Endothelial cell of umbilical vein (primary cell): ENCODE results near the gene LMAN2L. TPM values are rescaled to one million over a fixed set of nuclear protein-coding genes. Genes with fewer than 3 reads are reported as not detected.

Experiments
- BruUV-seq: library from RNA; stranded (reverse); fragments of 400-500 nt; replicated peaks from 2 replicates; lab custom pipeline; 2021; lab: Mats Ljungman, UMichigan
- CTCF ChIA-PET: fragments of 300-600, 350-600 bp; sonication (Branson Sonifier 250); formaldehyde crosslinking; loops from one replicate; lab custom pipeline; 2021; ENCODE audit warnings: antibody characterized with exemption, inconsistent platforms; lab: Charles Lee
- POLR2A ChIA-PET: fragments of 300-600, 350-600 bp; sonication (Branson Sonifier 250); formaldehyde crosslinking; loops from one replicate; lab custom pipeline; 2021; ENCODE audit warnings: antibody characterized with exemption, inconsistent platforms; lab: Charles Lee
- DNase-seq: peaks from one replicate; pipeline ENCODE4 v3.0.0-alpha.2; 2011; ENCODE audit warnings: low read depth, low spot score
- FAIRE-seq: peaks from 2 replicates; lab custom pipeline; 2011; peaks lifted over from hg19 to GRCh38; lab: Jason Lieb, UNC
- H2AFZ ChIP-seq: 2 replicates; pipeline ENCODE4 v1.6.0; 2012; ENCODE audit warnings: low read depth, low read length, control low read depth, inconsistent platforms
- H3K27ac ChIP-seq: 2 replicates; pipeline ENCODE4 v1.5.1; 2011; ENCODE audit warnings: low read depth, mild to moderate bottlenecking, control low read depth, low read length, moderate library complexity; ENCODE audit not compliant: insufficient read depth
- H3K27me3 ChIP-seq, 2 experiments: 2 replicates each; pipeline versions ENCODE4 v1.6.0 to v1.6.1; 2011; ENCODE audit warnings: low read length in 2 of 2, mixed read lengths in 1 of 2; ENCODE audit not compliant: control insufficient read depth in 2 of 2, insufficient read depth in 2 of 2
- H3K36me3 ChIP-seq, 2 experiments: 2 replicates in 1 of 2; 3 replicates in 1 of 2; pipeline ENCODE4 v1.5.1; 2011; ENCODE audit warnings: low read length in 2 of 2, mild to moderate bottlenecking in 1 of 2, moderate library complexity in 1 of 2; ENCODE audit not compliant: control insufficient read depth in 2 of 2, insufficient read depth in 2 of 2; ENCODE audit errors: extremely low read depth in 1 of 2
- H3K4me1 ChIP-seq: 3 replicates; pipeline ENCODE4 v1.5.1; 2011; ENCODE audit warnings: mild to moderate bottlenecking, low read length; ENCODE audit not compliant: control insufficient read depth, insufficient read depth; ENCODE audit errors: extremely low read depth
- H3K4me2 ChIP-seq: 2 replicates; pipeline ENCODE4 v1.6.1; 2011; ENCODE audit warnings: low read length, control low read depth, mixed read lengths; ENCODE audit not compliant: insufficient read depth
- H3K4me3 ChIP-seq, 3 experiments: fragments of 200-600 bp in 1 of 3; sonication (generic), shearing (Covaris generic) in 1 of 3; replicated peaks in 1 of 3; 2 replicates each; pipeline ENCODE4 v1.5.1; 2011 to 2016; ENCODE audit warnings: control low read depth in 3 of 3, low read length in 3 of 3, mild to moderate bottlenecking in 2 of 3, inconsistent platforms in 1 of 3, low read depth in 1 of 3, moderate library complexity in 1 of 3; ENCODE audit not compliant: insufficient read depth in 1 of 3
- H3K79me2 ChIP-seq: 2 replicates; pipeline ENCODE4 v1.6.0; 2012; ENCODE audit warnings: low read length, inconsistent platforms; ENCODE audit not compliant: control insufficient read depth, insufficient read depth
- H3K9ac ChIP-seq: replicated peaks from 2 replicates; pipeline ENCODE3; 2011; ENCODE audit warnings: low read length, control low read depth; ENCODE audit not compliant: insufficient read depth; ENCODE audit errors: extremely low read depth
- H3K9me1 ChIP-seq: replicated peaks from 3 replicates; pipeline ENCODE4 v1.6.0; 2011; ENCODE audit warnings: mild to moderate bottlenecking, low read length; ENCODE audit not compliant: control insufficient read depth, insufficient read depth; ENCODE audit errors: extremely low read depth
- H3K9me3 ChIP-seq: replicated peaks from 2 replicates; pipeline ENCODE4 v1.5.1; 2012; ENCODE audit warnings: low read length, inconsistent platforms; ENCODE audit not compliant: control insufficient read depth, insufficient read depth
- H4K20me1 ChIP-seq: replicated peaks from 2 replicates; pipeline ENCODE3; 2011; ENCODE audit warnings: mild to moderate bottlenecking, low read length; ENCODE audit not compliant: control insufficient read depth, insufficient read depth; ENCODE audit errors: extremely low read depth
- CTCF ChIP-seq, 2 donors: IDR thresholded peaks; 1 replicate in 1 of 2; 2 replicates in 1 of 2; pipeline ENCODE4 v1.5.1; 2011; ENCODE audit warnings: low read length in 2 of 2, mild to moderate bottlenecking in 2 of 2, moderate library complexity in 2 of 2, control low read depth in 1 of 2, inconsistent platforms in 1 of 2, low read depth in 1 of 2; ENCODE audit not compliant: insufficient read depth in 1 of 2; ENCODE audit errors: extremely low read depth in 1 of 2
- EZH2 ChIP-seq: IDR thresholded peaks from 2 replicates; pipeline ENCODE4 v1.6.1; 2012; ENCODE audit warnings: borderline replicate concordance, low read depth, mild to moderate bottlenecking, moderate library complexity, low read length, inconsistent platforms; ENCODE audit not compliant: severe bottlenecking
- FOS ChIP-seq: IDR thresholded peaks from 2 replicates; pipeline ENCODE4 v1.6.1; 2011; ENCODE audit warnings: mild to moderate bottlenecking, low read length, moderate library complexity, borderline replicate concordance; ENCODE audit not compliant: insufficient read depth
- GATA2 ChIP-seq: IDR thresholded peaks from 2 replicates; pipeline ENCODE4 v1.7.0; 2011; ENCODE audit warnings: low read depth, mild to moderate bottlenecking, moderate library complexity, mixed read lengths, low read length; ENCODE audit not compliant: insufficient read length, insufficient read depth
- JUN ChIP-seq: IDR thresholded peaks from 2 replicates; pipeline ENCODE4 v1.6.1; 2011; ENCODE audit warnings: borderline replicate concordance, low read depth; ENCODE audit not compliant: insufficient read length, insufficient read depth
- MAX ChIP-seq: IDR thresholded peaks from 2 replicates; pipeline ENCODE4 v1.6.1; 2011; ENCODE audit not compliant: insufficient read depth, insufficient read length
- MYC ChIP-seq: IDR thresholded peaks from one replicate; pipeline ENCODE4 v1.6.1; 2011; ENCODE audit warnings: mild to moderate bottlenecking, low read depth, low read length
- POLR2A ChIP-seq: IDR thresholded peaks from 2 replicates; pipeline ENCODE4 v1.6.1; 2012; ENCODE audit warnings: low read depth, mild to moderate bottlenecking, control low read depth, low read length
- POLR2AphosphoS5 ChIP-seq: IDR thresholded peaks from 2 replicates; pipeline ENCODE4 v1.6.1; 2012; ENCODE audit warnings: low read depth, mild to moderate bottlenecking, control low read depth, low read length, moderate library complexity; ENCODE audit not compliant: insufficient read depth
- dilution Hi-C: fragments of 300-500 bp; cut with MboI; formaldehyde crosslinking; loops from one replicate; pipeline ENCODE4 v1.15.0; 2019; ENCODE audit warnings: low sequenced_read_pairs; ENCODE audit not compliant: extremely low pct_ligation_motif_present
- intact Hi-C: fragments of 100-400 bp; cut with micrococcal nuclease; formaldehyde crosslinking; loops from one replicate; pipeline ENCODE4 v1.10.0; 2022
- polyA plus RNA-seq, 4 experiments: library from polyadenylated mRNA; depleted of rRNA in 3 of 4; stranded (reverse) in 3 of 4; unstranded in 1 of 4; fragments of >200 nt; gene quantifications; 2 replicates each; pipeline versions ENCODE4 v1.2.1 to v1.2.3, GENCODE V29; 2011 to 2012; ENCODE audit warnings: missing spikeins in 1 of 4
- total RNA-seq: library from RNA; stranded (reverse); gene quantifications from 2 replicates; pipeline ENCODE4 v1.2.3, GENCODE V29; 2021

The LMAN2L gene
- total and polyA plus RNA-seq, 2 donors (not counting 3 experiments of a cell fraction or from before 2014, with no cell fraction given): 15.4 to 20.5 TPM

GRCh38 chr2:96788442-96789244, 48.8 kb upstream of the LMAN2L start:
- Histone ChIP-seq H3K4me2 (no peak overlapping the region), H3K9me3 (no peaks in the 10 kb centered on the region), H3K27me3 (no peaks in the 10 kb centered on the region), H3K27ac (no peak overlapping the region), H2AFZ (no peak overlapping the region), H4K20me1 (no peaks in the 10 kb centered on the region), H3K79me2 (no peaks in the 10 kb centered on the region), H3K4me1 (peaks cover 9% of the 10 kb centered on the region), H3K4me3 (no peak overlapping the region), H3K9ac (no peak overlapping the region), H3K36me3 (no peaks in the 10 kb centered on the region), H3K9me1 (no peaks in the 10 kb centered on the region)
- ChIA-PET POLR2A (interaction anchor here (0.7 kb wide), 1 partner anchor 115 kb away, joined by 4 read pairs; no protein-coding TSS in a partner anchor), CTCF (interaction anchor here (1.0 kb wide), 1 partner anchor 26 kb away, joined by 3 read pairs; no protein-coding TSS in a partner anchor)
- FAIRE-seq (no peak), DNase-seq (no peak)
- BruUV-seq: no TSS peak
- intact Hi-C loops: no loop called here
- TF ChIP-seq GATA2 (no peak), EZH2 (no peak), CTCF (IDR thresholded peaks at IDR 0.05; ENCODE audit: extremely low read depth in 1 of 2, insufficient read depth in 1 of 2, low read depth in 1 of 2, low read length in 2 of 2) (no peak), POLR2A (no peak), MYC (no peak), JUN (no peak), POLR2AphosphoS5 (no peak), MAX (no peak), FOS (no peak)
- dilution Hi-C loops: no loop called here
